GM15510 (cell line): ENCODE results near the gene TNNI2.

Experiments used
- POLR2A ChIP-seq: IDR thresholded peaks from 3 replicates; pipeline ENCODE4 v1.6.1; 2011; ENCODE audit warnings: borderline replicate concordance; ENCODE audit not compliant: insufficient read length; ENCODE audit errors: extremely low read depth

TNNI2 gene

DNA sequence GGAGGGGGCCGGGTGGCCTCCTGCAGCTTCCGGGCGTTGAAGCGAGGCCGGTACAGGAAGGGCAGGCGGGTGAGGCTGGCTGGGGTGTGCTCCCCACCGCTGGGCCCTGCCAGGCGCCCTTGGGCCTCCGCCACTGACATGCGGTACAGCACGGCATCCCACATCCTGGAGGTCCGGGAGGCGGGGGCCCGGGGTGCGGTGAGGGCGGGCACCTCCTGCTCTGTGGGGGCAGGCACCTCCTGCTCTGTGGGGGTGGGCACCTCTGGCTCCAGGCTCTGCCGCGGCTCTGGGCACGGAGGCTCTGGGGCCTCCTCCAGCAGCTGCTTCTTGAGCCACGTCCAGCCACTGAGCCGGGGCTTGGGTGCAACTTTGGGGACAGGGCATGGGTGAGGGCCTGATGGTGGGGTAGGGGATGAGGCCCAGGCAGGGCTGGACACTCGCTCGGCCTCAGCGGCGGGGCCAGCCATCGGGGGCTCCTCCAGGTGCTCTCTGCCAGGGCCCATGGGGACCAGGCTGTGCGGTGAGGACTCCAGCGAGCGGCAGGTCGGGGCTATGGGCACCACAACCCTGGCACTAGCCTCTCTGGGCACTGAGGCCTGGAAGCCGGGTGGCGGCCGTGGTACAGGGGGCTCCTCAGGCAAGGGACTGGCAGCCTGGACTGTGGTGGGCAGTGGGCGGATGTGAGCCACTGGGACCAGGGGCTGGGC lies 50.6 kb downstream of the TNNI2 start:
- no peak for TF ChIP-seq POLR2A

DNA sequence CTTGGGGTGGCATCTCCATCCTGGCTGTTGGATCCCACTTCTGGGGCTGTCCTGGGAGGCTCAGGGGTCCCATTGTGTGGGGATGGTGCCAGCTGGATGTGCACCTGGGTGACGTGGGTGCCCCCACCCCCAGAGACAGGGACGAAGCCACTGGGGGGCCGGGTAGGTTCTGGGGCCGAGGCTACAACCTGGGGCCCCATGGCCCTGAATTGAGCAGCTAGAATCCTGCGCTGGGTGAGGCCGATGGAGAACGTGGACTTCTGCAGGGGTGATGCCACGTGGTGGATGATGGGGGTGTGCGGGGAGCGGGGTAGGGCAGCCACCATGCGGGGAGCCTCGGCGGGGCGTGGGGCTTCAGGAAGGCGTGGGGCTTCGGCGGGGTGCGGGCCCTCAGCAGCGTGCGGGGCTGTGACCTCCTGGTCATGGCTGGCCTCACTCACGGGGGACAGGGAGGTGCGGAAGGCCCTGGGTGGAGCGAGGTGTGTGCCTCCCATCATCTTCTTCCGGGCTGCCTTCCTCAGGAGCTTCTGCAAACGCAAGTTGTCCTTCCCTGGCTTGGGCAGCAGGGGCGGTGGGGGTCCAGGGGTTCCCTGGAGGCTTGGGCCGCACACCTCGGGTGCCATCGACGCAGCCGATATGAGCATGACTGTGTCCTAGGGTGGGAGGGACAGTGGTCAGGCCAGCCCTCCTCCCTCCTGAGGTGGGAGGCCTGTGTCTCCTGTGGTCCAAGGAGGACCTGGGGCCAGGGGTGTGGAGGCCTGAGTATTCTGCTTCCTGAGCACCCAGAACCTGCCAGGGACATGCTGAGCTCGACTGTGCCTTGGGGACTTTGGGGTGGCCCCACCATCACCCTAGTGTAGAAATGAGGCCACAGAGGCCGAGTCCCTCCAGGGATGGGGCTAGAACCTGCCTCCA lies 51.4 kb downstream of the TNNI2 start:
- TF ChIP-seq POLR2A: no peak
